CMK (cell line): ENCODE data around the gene PPP2R1B.
"Not testable (repeated sequence)": the region's sequence is repeated elsewhere in the genome, so short reads cannot be mapped to it uniquely, and the experiment has no call there.

Experiments
- DNase-seq: peaks from one replicate; pipeline ENCODE4 v3.0.0-alpha.2; 2010; ENCODE audit warnings: low read depth

Gene PPP2R1B

DNA sequence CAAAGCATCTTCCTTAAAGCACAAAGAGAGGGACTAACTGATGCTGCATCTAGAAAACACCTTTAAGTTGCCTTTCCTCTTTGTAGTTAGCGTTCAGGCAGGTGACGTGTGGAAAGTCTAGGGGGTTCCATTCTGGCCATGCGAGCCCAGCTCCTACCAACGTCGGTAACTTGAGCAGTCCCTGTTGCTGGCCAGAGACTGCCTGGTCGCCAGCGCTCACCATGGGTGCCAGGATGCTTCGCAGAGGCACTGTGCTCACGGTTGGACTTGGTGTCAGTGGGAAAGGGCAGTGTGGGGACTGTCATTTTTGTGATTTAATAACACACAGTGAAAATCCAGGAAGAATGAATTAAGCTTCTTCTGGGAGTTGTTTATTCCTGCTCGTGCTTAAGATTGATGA lies 40.6 kb downstream of the PPP2R1B start:
- no peak for DNase-seq

DNA sequence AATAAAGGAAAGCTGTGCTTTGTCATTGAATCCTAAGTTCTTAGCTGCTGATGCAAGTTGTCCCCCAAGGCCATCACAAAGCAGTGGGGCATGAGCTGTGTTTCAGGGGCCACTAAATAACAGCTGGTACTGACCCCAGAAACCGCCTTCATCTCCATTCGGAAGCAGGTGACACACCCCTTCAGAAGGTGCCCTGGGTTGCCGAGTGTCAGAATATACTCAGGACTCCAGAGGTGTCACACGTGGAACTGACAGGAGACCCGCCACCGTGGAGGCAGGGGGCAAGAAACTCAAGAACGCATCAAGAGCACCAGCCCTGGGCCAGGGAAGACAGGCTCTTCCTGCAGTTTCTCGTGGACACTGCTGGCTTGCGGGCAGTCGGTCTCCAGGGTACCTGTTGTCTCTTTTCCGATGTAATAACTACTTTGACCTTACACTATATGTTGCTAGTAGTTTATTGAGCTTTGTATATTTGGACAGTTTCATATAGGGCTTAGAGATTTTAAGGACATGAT lies 41.5 kb downstream of the PPP2R1B start:
- DNase-seq: no peak

DNA sequence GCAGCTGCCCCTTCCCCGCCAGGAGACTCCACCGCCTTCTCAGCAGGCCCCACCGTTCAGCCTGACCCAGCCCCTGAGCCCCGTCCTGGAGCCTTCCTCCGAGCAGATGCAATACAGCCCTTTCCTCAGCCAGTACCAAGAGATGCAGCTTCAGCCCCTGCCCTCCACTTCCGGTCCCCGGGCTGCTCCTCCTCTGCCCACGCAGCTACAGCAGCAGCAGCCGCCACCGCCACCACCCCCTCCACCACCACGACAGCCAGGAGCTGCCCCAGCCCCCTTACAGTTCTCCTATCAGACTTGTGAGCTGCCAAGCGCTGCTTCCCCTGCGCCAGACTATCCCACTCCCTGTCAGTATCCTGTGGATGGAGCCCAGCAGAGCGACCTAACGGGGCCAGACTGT lies 42.6 kb downstream of the PPP2R1B start:
- DNase-seq: no peak

DNA sequence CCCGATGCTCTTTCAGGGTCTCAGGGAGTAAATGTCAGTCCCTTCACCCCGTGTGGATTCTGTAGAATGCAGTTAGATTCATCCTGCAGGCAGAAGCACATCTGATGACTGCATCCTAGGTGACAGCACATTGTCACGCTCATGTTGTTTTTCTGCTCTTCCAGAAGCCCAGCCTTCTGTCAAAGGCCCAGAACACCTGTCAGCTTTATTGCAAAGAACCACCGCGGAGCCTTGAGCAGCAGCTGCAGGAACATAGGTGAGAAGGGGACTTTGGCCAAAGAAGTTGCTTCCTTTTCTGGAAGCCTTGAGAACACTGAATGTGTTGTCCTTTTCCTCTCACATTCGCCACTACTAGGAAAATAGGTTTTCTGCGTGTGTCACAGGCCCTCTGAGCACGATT lies 43.7 kb downstream of the PPP2R1B start:
- DNase-seq: no peak

DNA sequence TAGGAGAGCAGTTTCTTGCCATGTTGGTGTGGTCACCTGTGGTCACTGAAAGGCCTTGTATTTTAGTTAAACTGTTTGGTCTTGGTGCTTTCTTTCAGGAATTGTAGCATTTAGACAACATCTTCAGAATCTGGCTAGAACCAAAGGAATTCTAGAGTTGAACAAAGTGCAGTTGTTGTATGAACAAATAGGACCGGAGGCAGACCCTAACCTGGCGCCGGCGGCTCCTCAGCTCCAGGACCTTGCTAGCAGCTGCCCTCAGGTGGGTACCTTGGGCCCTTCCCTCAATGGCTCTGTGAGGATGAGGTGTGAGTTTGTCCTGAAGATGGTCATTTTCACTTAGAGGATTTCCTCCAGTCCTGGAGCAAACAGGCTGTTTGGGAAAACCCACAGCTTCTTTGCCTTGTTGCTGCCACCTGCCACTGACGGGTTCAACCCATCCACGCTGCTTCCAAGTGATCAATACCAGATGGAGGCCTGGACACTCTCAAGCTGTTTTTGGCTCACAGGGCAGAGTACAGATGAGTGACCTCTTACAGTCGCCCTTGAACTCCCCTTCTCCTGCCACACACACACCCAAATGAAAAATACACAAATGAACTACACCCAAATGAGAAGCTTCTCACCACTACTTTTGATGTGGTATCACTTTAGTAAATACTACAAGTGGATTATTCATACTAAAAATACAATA lies 45.2 kb downstream of the PPP2R1B start:
- no peak for DNase-seq

DNA sequence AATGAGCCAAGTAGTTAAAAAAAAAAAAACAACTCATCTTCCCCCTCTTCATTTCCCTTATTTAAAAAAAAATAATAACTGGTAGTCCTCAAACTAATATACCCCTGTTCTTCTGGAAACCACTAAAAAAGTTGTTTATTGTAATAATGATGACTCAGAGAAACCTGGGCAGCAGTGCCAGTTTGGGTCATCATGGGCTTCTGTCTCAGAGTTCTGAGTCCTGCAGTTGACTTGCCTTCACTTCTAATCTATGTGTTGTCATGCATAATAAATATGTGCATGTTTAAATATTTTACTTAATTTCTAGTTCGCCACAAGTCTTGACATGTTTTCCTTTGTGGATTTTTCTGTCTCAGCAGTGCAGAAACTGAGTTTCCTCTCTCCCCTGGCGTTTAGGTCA lies 46.8 kb downstream of the PPP2R1B start:
- no peak for DNase-seq

DNA sequence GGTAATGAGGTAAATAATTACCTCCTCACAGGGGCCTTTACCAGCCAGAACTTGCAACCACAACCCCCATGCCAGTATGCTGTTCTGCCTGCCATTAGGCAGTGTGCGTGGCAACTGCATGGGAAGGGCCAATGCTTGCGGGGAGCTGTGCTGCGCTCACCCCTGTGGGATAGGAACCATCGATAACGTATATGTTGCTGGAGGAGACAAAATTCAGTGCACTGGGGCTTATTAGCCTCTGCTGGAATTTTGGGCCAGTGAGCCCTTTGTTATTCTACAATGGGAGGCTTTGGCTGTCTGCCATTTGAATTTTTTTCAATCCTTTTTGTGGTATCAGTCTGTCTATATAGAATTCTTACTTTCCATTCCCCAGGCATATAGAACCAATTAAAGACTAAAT lies 47.3 kb downstream of the PPP2R1B start:
- no peak for DNase-seq

DNA sequence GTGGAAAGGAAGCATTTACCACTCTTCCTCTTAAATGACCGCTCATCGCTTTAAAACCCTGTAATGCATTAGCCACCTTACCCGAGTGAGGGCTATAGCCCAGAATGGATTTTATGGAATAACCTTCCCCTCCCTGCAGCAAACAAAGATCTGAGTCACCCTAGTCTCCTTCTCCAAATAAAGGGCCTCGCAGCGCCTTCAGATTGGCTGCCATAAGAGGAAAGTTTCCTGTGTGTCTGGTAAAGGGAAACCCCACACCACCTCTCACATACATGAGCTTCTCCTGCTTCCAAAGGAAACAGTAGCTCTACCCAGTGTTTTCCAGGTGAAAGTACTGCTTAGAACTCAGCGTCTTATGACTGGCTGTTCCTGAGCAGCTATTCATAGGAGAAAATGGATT lies 47.8 kb downstream of the PPP2R1B start:
- no peak for DNase-seq

DNA sequence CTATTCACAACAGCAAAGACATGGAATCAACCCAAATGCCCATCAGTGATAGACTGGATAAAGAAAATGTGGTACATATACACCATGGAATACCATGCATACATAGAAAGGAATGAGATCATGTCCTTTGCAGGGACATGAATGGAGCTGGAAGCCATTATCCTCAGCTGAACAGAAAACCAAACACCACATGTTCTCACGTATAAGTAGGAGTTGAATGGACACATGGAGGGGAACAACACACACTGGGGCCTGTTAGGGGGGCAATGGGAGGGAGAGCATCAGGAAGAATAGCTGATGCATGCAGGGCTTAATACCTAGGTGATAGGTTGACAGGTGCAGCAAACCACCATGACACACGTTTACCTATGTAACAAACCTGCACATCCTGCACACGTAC lies 48.5 kb downstream of the PPP2R1B start:
- not testable (repeated sequence) for DNase-seq

DNA sequence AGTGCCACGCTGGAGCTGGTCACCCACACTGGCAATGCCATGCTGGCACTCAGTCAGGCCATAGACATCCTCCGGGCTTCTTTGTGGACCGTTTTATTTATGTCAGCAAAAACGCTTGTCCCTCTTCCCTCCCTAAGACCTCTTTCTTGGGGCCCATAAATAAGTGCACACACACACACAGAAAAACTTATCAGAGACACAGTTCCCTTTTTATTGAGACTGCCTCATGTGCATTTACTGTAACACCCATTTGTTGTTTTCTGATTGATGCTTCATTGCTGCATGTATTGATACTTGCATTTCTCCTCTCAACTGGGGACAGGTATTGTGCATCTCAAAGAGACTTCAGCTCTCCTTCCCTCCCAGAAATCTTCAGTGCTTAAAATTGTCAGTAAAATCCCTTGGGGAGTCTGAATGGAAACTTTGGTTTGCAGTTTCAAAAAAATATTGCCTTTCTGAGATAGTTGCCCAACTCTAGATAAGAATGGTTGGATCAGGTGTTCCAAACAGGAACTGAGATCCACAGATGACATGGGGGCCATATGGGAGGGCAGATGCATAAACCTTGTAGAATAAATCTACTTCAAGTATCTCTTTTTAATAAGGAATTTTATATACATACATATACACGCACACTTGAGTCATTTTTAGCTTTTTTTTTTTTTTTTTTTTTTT lies 50.9 kb downstream of the PPP2R1B start:
- no peak for DNase-seq

DNA sequence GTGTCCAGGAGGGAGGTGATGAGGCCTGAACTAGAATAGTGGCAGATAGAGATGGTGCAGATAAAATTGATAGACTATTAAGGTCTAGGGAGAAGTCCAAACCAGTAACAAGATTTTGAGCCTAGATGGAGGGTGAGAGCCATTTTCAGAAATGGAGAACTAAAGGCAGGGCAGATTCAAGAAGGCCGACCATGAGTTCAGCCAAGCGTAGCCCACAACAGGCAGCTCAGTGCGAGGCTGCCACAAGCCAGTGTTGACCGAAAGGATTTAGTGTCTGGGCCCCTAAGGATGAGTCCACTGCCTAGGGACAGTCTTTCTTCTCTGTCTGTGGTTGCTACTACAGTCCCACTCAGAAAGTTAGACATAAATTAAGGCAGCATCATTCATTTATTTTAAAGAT lies 51.7 kb downstream of the PPP2R1B start:
- no peak for DNase-seq

DNA sequence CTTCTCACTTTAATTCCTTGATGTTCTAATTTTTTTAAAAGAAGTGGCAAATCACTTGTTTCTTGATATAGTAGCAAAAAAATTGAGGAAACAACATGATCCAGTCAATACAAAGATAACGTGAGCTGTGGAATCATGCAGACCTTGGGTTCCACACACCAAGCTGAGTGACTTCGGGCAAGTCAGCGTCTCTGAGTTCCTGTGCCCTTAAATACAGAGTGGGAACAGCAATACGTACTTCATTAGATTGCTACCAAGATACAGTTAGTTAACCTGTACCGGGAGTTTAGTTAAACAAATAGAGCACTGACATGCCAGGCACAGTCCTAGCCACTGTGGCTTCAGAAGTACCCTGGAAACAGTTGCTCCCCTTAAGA lies 58.5 kb downstream of the PPP2R1B start:
- DNase-seq: no peak

DNA sequence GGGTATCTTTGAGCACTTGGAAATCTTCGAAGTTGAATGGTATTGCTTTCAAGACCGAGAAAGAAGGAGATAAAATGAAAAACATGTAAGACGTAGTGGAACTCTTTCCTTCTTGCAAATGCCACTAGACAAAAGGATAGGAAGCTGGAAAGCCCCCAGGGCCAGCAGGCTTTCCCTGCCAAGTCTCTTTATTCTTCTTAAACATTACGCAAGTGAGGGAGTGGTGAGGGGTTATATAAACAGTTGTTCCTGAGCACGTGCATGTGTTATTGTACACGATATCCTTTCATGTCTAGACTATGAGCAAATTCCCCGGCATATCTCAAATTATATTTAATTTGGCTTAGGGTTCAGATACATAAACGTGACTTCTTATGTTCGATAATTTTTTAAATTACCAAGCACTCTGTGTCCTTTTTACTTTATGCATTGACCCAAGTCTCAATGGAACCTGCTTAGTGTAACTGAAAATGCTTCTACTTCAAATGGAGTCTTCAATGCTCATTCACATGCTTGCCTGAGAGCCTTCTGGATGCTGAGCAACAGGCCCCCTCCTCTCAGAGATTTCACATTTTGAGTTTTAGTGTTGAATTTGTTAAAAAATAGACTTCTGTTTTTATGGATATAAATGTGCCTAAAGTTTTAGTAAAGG lies 59.0 kb downstream of the PPP2R1B start:
- DNase-seq: no peak

DNA sequence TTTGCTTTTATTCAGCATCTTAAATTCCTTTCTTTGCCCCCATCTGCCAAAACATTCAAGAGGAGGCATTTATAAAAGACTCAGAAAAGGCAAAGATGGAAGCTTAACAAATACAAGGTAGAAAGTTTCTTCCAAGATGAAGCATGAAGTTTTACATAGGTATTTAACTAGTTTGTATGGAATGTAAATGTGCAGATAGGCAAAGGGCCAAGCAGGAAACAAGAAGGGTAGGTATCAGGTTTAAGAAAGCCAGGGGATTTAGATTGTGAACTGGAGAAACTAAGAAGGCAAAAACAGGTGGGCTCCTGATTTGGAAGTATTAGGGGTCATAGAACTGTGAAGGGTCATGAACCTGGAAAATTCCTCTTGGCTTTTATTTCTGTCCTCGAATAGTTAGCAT lies 62.6 kb downstream of the PPP2R1B start:
- no peak for DNase-seq

DNA sequence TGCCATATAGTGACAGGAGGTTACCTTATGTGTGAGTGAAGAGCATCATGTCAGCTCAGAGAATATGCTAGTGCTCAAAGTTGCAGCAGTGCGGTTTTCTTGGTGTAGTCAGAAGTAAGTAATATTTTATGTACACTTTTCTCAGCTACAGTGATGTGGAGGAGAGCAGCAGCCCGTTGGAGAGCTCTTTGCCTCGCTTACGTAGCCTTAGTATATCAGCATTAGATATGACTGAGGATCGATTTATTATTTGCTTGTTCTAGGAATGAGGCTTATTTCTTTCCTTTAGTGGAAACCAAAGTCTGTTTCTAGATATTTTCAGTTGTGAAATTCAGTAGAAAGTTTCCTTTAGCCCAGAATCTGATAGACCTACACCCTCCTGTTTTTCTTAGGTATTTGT lies 63.6 kb downstream of the PPP2R1B start:
- no peak for DNase-seq

DNA sequence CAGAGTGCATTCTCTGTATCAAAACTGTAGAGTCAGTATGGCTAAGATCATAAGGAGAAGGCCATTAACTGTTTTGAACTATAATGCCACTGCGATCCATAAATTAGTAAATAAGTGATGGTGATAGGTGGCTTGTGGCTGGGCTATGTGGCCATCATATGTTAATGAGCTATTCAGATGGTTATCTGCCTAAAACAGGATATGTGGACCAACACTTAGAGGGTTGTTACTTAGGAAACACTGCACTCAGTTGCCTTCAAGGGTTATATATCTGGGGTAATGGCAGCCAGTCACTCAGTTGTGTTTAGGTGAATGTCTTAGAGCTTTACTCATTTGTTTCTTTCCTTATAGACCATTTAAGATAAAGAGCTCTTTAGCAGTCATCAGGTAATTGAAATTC lies 66.0 kb downstream of the PPP2R1B start:
- DNase-seq: no peak

DNA sequence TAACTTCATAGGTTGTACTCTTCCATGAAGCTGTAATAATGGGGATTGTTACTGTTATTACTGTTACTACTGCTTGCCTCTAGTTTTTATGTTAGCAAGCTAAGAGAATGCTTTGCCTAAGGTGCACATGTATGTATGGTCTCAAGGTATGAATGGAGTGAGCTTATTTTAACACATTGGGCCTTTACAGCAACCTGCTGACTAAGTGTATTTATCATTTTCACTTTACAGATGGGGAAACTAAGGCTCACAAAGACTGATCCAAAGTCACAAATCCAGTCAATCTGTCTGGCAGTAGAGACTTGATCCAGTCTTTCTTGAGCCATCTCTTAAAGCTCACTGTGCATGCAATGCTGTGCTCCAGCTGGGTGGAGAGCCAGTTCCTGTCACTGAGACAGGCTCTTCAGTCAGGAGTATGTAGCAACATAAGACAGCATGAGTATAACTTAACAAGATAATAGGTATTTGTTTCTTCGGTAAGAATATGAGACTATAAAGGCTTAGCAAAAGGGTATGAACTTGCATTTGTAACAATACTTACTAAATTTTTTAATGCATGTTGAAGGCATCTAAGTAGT lies 66.5 kb downstream of the PPP2R1B start:
- no peak for DNase-seq

DNA sequence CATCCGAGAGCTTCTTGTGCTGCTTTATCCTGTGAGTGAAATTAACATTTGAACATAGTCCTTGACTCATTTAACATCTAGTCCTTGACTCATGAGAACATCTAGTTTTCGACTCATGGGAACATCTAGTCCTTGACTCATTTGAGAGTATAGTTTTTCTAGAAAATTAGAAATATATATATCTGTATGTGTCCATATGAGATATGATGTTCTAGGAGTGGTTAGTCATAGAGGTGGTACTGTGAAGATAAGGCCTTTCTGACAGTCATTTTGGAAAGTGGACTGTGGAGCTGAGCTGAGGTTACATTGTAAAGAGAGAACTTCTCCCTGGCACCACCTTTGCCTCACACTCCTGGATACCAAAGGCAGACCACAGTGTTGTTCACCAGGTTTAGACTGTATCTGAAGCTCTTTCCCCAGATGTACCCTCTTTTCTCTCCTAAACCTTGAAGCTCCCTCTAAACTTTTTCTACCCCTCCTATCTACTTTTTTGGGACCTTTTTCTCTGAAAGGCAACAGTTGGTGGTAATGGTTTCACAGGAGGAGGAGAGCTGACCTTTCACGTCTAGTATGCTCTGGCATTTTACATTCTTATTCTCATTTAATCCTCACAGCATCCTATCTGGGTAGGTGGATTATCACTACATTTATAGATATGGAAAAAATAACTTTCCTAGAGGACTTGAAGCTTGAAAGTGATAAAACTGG lies 67.2 kb downstream of the PPP2R1B start:
- DNase-seq: no peak

DNA sequence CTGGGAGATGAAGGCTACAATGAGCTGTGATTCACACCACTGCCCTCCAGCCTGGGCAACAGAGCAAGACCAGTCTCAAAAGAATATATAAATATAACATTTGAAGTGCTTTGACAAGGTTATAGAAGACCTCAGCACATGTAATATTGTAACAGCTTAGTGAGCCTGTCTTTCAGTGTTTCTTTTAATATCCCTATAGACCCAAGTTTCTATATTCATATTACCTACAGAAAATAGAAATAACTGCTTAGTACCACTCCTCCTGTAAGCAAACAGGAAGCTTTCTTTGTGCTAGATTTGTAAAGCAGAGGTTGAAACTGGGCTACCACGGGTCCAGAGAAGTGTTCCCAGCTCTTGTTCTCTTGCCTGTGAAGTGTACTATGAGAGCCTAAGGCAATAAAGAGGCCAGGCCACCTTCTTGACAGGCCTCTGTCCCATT lies 68.2 kb downstream of the PPP2R1B start:
- no peak for DNase-seq

DNA sequence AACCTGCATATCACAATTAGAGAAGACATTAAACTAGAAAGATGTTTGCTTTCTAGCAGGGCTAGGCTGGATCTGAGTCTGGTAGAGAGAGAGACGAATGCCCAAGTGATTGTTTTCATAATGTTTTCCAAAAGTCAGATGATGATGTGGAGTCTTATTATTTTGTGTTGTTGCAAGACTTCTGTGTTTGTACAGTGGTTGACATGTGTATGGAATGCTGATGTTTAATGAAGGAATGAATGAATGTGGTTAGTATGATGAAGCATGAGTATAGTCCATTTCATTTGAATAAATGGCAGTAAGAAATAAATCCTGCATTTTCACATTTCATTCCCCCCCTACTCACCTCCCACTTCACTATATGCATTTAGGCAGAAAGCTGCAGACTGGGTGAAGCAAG lies 69.6 kb downstream of the PPP2R1B start:
- no peak for DNase-seq

DNA sequence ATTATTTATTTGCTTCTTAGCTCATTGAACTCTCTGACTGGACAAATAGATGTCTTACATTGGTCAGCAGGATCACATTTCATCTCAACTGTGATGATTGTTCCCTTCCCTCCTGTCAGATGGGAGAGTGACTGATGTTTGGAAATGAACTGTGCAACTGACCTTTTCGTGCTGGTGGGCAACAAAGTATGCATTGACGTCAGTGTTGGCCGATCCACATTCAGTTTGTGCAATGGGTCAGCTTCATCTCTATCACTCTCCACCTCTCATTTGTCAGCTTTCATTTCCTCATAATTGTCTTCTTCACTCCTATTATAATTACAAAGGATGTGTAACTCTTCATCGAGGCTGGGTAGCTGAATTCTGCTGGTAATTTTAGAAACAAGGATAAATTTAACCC lies 71.3 kb downstream of the PPP2R1B start:
- no peak for DNase-seq

DNA sequence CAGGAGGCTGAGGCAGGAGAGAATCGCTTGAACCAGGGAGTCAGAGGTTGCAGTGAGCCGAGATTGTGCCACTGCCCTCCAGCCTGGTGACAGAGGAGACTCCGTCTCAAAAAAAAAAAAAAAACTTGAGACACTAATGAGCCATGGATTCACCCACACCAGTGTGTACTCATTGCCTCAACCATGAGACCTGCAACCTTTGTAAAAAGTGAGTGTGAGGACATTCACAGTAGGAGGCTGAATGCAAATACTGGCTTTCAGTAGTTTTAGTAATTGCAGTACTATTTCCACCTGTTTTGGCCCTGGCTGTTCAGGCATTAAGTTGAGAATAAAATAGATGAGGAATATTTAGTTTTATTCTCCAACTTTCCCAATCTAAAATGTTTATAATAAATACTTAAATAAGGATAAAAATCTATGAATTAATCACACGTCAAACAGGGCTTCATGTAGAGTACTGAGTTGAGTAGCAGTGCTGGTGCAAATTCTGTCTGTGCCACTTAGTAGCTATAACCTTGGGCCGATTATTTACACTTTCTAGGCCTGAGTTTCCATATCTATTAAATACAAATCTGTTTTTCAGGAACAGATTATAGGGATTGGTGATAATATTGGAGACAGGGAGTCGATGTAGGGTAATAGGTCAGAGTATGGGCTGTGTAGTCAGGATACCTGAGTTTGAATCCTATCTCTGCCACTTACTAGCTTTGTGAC lies 72.8 kb downstream of the PPP2R1B start:
- no peak for DNase-seq
